Islet of Langerhans (tissue), 1 donor: ENCODE data around the gene CYP27B1.

Experiments used
- FAIRE-seq: peaks from one replicate; lab custom pipeline; 2011; peaks lifted over from hg19 to GRCh38; lab: Jason Lieb, UNC

CYP27B1 gene

DNA sequence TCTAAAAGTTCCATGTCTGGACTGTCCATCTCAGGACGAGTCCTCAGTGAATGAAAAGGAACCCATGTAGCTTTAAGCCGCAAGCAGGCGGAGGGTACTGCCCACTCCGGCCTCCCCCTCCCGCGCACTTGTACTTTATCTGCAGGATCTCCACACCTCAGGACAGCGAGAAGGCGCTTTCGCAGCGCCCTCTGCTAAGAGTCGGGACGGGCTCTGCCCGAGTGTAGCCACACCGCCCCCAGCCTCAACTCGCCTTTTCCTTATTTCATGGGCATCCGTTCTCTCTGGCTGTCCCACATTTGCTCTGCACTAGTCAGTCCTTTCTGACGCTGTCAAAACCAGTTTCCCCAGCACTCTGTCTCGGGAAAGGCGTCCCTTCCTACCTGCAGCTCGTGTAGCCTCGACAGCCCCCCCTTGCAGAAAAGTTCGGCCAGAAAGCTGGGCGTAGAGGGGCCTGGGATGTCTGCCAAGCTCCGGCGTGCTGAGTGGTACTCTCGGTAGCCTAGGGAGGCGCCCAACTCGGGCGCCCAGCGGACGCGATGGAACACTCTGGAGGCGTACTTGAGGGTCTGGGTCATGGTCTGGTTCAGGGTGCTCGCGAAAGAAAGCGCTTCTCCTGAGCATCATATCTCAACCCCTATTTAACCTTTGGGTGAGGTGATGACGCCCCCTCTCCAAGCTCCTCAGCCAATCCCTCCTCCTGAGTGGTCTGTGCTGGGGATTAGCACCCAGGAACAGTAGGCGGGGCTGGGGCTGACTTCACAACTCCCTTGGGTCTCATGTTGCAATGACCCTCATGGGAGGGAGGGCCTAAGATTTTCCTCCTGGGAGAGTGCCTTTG lies at the start of gene CYP27B1:
TSS of gene CYP27B1 (minus strand) at position 615 of the 841 bp plus-strand sequence. CDS start at position 578, 37 bp downstream.
- FAIRE-seq, result no peak

DNA sequence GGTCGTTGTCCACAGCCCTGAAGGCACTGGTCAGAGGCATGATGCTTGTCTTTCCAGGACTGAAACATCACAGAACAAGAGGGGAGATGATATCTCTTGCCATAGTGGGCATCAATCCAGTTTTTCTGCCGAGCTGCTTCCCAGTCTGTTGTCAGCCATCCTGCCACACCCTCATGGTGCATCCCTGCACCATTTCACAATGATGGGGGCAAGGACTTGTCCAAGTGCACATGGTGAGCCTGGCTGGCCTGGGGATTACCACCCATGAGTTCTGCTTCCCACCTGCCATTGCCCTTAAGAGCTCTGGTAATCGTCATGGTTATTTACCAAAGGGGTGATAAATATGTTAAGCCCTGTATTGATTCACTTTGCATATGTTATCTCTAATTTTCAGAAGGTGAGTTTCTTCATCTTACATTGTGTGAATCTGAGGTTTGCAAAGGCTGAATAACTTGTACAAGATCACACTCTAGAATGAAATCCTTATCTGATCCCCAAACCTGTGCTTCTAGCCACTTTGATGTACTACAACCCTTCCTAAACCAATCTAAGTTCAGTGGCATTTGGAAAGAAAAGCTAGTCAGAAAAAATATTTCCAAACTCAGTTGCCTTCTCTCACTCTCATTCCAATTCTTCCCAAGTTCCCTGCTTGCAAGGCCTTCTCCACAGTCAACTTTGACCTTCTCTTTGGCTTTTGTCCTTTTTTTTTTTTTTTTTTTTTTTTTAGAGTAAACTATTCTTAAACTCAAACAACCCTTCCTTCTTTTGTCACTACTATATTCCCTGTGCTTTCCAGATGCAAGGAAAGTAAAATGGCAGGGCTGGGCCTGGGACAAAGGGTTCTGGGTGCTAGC lies 49.4 kb upstream of the CYP27B1 start:
- FAIRE-seq, result no peak

- no peak for FAIRE-seq
These were observed 48.5 kb upstream of the CYP27B1 start for GRCh38 chr12:57815177-57816000.

DNA sequence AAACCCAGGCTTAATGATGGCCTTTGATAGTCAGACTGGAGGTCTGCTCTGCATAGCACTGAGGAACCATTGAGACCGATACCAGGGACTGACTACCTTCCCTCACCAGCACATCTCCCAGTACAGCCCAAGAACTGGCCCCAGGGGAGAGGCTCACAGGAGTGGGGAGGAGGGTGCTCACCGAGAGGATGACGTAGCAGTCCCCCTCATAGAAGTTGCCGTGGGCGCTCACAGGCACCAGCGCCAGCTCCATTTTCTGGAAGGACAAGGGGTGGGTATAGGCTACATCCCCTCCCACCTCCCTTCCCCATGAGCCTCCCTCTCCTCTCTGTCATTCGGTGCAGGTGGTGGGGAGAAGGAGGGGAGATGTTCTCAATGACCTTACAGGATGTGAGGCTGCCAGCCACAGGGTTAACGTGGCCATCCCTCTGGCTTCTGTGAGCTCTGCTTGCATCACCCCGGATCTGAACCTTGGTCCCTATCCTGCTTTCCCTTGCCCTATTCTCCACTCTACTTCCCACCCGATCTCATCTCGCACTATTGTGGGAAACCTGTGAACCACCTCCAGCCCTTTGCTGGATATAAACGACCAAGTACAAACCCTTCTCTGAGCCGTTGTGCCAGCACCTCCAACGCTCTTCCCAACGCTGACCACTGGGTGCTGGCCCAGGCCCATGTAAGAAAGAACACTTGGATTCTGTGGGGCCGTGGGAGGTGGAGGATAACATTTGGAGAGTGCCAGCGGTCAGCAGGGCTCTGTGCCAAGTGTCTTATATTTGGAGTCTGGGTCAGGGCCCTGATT lies 47.3 kb upstream of the CYP27B1 start:
- FAIRE-seq, result no peak

- FAIRE-seq, result no peak
These were observed 46.5 kb upstream of the CYP27B1 start for GRCh38 chr12:57813111-57813970.

DNA sequence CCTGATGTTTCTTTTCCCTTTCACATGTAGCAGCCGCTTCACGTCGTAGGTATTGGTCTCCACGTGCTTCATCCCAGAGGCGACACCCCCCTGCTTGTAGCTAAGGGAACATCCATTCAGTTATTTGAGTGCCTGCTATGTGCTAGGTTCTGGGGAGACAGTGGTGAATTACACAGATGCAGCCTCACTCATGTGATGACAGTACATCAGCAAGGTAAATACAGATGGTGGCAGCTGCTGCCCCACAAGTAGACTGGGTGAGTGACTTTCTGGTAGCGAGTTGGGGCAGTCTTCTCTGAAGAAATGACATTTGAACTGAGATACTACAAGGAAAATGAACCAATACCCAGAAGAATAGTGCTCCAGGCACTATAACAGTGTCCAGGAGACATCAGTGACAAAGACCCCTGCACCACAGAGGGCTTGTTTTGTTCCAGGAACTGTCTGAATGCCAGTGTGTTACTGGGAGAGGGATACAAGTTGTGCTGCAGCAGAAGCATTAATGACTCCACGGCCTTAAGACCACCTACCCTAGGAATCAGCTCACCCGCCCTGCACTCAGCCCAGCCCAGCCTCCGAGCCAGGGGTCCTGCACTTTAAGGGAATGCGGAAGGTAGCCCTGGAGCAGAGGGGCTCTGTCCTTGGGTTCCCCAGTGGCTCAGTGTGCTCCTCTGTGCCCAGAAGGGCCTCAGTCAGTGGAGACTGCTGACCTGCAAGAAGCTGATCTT lies 44.3 kb upstream of the CYP27B1 start:
- no peak for FAIRE-seq

GRCh38 chr12:57810450-57810849 lies 43.6 kb upstream of the CYP27B1 start:
- FAIRE-seq, result no peak

- no peak for FAIRE-seq
These were observed 42.5 kb upstream of the CYP27B1 start for GRCh38 chr12:57809425-57809824.

DNA sequence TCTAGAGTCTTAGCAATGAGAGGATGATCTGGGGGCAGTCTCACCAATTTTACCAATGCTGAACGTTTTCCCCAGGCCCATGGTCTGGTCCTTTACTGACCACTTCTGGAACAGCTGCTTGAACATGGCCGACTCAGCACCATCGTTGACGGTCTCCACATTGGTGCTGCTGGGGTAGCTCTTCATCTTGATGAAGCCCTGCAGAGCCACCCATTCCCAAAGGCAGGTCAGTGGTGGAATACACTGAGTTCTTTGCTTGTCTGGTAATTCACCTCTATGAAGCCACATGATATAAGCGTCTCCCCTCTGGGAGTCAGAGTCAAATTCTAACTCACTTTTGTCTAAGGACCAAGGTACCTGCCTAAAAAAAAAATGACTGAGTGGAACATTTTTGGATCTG lies 41.5 kb upstream of the CYP27B1 start:
- no peak for FAIRE-seq

- FAIRE-seq, result no peak
These were observed 40.4 kb upstream of the CYP27B1 start for GRCh38 chr12:57807285-57807684.

DNA sequence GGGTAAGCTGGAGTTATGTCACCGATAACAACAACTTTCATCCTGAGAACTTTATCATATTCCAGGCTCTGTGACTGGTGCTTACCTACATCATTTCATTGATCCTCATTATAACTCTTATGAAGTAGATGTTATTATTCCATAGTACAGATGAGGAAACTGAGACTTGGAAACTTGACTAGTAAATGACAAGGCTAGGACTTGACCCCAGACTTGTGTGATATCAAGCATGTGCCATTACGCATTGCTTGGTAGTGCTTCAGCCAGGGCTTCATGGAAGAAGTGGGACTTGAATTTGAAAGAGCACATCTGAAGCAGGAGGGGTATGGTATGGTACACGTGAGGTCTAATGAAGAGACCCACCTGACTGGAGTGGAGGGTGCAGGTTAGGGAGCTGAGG lies 39.8 kb upstream of the CYP27B1 start:
- FAIRE-seq, result no peak

GRCh38 chr12:57803319-57803893 lies 36.5 kb upstream of the CYP27B1 start:
- no peak for FAIRE-seq

DNA sequence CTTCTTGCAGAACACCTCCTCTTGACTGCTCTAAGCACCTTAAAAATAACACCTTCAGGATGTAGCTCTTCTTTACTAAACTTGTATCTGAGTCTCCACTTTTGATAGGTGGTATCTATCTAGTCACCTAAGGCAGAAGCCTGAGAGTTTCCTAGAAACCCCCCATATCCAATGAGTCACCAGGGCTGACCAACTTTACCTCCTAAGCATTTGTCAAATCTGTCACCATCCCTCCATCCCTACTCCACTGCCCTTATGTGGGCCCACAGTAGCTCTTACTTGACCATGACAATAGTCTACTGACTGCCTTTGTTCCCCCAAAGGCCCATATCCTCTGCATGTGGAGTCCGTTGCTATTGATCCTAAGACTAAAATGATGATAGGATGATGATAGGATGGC lies 35.7 kb upstream of the CYP27B1 start:
- no peak for FAIRE-seq

GRCh38 chr12:57800965-57801364 lies 34.1 kb upstream of the CYP27B1 start:
- no peak for FAIRE-seq

- FAIRE-seq, result no peak
These were observed 31.1 kb upstream of the CYP27B1 start for GRCh38 chr12:57797933-57798332.

GRCh38 chr12:57796996-57797395 lies 30.1 kb upstream of the CYP27B1 start:
- FAIRE-seq, result no peak

DNA sequence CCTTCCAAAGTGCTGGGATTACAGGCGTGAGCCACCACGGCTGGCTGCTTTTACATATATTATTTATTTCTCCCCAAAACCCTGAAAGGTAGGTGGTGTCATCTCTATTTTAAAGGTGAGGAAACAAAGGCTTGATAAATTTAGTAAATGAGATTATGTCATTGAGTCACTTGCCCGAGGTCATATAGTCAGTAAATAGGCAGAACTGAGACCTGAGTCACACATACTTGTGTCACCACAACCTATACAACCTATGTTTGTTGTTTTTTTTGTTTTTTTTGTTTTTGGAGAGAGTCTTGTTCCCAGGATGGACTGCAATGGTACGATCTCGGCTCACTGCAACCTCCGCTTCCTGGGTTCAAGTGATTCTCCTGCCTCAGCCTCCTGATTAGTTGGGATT lies 28.5 kb upstream of the CYP27B1 start:
- FAIRE-seq, result no peak

DNA sequence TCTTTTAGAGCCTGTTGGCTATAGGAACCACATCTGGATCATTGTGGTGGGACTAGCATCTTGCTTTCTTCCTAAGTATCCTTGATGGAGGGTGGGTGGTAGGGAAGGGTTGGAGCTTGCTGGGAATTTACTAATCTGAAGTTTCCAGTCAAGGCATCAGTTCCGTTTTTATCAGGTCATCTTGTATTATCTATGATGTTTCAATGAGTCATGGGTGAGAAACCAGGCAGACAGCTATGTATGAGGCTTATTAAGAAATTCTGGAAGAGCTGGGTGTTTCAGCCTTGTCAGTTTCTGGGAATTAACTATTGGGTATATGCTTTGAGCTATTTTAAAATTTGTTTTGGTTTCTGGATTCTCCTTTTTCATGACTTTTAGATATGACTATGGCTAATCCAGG lies 27.0 kb upstream of the CYP27B1 start:
- FAIRE-seq, result no peak

DNA sequence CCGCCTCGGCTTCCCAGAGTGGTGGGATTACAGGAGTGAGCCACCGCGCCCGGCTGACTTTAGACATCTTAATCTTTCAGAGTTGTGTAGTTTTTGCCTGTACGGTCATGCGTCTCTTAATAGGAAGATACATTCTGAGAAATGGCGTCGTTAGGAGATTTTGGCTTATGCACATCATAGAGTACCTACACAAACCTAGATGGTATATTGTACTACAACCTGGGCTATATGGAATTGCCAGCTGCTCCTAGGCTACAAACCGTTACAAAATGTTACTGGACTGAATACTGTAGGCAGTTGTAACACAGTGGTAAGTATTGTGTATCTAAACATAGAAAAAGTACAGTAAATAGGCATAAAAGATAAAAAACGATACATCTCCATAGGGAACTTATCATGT lies 17.0 kb upstream of the CYP27B1 start:
- FAIRE-seq, result no peak

GRCh38 chr12:57783466-57783801 lies 16.6 kb upstream of the CYP27B1 start:
- FAIRE-seq, result no peak
